Chondrocyte (in vitro differentiated cells): ENCODE data around the gene CD47. TPM values are rescaled to one million over a fixed set of nuclear protein-coding genes. Genes with fewer than 3 reads are reported as not detected.

Experiments
- DNase-seq: peaks from one replicate; pipeline ENCODE4 v3.0.0; 2021; ENCODE audit warnings: mixed read lengths, low spot score
- H3K27ac Mint-ChIP-seq: one replicate; pipeline ENCODE4 v1.8.0; 2021; ENCODE audit warnings: mild to moderate bottlenecking, moderate library complexity, mixed read lengths; ENCODE audit not compliant: unreplicated experiment
- H3K27me3 Mint-ChIP-seq: 2 replicates; pipeline ENCODE4 v1.8.0; 2021; ENCODE audit warnings: low read depth, mixed read lengths
- H3K36me3 Mint-ChIP-seq: 2 replicates; pipeline ENCODE4 v1.8.0; 2021; ENCODE audit warnings: low read depth, mixed read lengths
- H3K4me1 Mint-ChIP-seq: 2 replicates; pipeline ENCODE4 v1.8.0; 2021; ENCODE audit warnings: low read depth, mild to moderate bottlenecking, mixed read lengths
- H3K4me3 Mint-ChIP-seq: one replicate; pipeline ENCODE4 v1.8.0; 2021; ENCODE audit warnings: mild to moderate bottlenecking, moderate library complexity, mixed read lengths; ENCODE audit not compliant: unreplicated experiment
- H3K9me3 Mint-ChIP-seq: 2 replicates; pipeline ENCODE4 v1.8.0; 2021; ENCODE audit warnings: low read depth, mixed read lengths
- total RNA-seq: library from RNA; stranded (reverse); gene quantifications from 3 replicates; pipeline ENCODE4 v1.2.1, GENCODE V29; 2021
- TF ChIP-seq, protein P1 (sequence below): fragments of 200-600 bp; sonication (generic); IDR thresholded peaks from 2 replicates; pipeline ENCODE4 v1.5.0; 2021; ENCODE audit warnings: antibody characterized with exemption, mild to moderate bottlenecking, moderate library complexity

Gene CD47
- total RNA-seq, 1 donor from 2014 or later, result 43.1 TPM

DNA sequence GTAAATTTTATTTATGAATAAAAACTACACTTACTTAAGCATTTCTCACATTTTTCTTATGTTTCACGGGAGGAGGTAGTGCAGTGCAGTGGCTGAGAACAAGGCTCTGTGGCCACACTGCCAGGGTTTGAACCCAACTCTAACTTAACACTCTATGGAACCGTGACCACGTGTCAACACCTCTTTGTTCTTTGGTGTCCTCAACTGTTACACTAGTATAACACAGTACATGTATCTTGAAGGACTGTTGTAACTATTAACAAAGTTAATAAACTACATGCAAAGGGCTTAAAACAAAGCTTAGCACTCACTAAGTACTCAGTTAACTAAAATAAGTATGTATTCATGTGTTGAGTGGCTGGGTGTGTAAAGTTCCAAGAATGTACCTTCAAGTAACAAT lies 19.5 kb downstream of the CD47 start:
- Mint-ChIP-seq H3K9me3 (no peaks in the 10 kb centered on the region), H3K36me3 (peaks cover 3% of the 10 kb centered on the region), H3K27ac (no peak overlapping the region), H3K4me3 (no peak overlapping the region), H3K4me1 (peaks cover 16% of the 10 kb centered on the region), H3K27me3 (no peaks in the 10 kb centered on the region)
- DNase-seq, result no peak
- TF ChIP-seq, protein P1, sequence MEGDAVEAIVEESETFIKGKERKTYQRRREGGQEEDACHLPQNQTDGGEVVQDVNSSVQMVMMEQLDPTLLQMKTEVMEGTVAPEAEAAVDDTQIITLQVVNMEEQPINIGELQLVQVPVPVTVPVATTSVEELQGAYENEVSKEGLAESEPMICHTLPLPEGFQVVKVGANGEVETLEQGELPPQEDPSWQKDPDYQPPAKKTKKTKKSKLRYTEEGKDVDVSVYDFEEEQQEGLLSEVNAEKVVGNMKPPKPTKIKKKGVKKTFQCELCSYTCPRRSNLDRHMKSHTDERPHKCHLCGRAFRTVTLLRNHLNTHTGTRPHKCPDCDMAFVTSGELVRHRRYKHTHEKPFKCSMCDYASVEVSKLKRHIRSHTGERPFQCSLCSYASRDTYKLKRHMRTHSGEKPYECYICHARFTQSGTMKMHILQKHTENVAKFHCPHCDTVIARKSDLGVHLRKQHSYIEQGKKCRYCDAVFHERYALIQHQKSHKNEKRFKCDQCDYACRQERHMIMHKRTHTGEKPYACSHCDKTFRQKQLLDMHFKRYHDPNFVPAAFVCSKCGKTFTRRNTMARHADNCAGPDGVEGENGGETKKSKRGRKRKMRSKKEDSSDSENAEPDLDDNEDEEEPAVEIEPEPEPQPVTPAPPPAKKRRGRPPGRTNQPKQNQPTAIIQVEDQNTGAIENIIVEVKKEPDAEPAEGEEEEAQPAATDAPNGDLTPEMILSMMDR, result no peak

DNA sequence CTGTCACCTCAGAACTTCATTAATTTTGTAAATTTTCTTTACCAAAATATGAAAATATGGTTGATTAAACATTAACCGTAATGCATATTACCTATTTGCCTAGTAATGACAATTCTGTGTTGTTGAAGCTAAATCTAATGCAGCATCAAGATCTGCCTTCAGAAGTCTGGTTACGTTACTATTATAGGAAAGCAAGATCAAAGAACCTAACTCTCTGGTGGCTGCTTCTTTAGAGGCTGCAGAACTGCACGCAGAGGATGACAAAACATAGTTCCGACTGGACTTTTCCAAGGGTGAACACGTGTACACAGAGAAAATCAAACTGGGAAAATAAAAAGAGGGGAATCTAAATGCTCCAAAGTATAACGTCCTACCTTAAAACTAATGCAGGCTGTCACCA lies 20.5 kb downstream of the CD47 start:
- no peaks in the 10 kb centered on the region for H3K9me3 Mint-ChIP-seq
- H3K27ac Mint-ChIP-seq, result no peak overlapping the region
- peaks cover 7% of the 10 kb centered on the region for H3K36me3 Mint-ChIP-seq
- peaks cover 16% of the 10 kb centered on the region for H3K4me1 Mint-ChIP-seq
- no peaks in the 10 kb centered on the region for H3K27me3 Mint-ChIP-seq
- TF ChIP-seq, protein P1, result no peak
- no peak for DNase-seq
- no peak overlapping the region for H3K4me3 Mint-ChIP-seq

DNA sequence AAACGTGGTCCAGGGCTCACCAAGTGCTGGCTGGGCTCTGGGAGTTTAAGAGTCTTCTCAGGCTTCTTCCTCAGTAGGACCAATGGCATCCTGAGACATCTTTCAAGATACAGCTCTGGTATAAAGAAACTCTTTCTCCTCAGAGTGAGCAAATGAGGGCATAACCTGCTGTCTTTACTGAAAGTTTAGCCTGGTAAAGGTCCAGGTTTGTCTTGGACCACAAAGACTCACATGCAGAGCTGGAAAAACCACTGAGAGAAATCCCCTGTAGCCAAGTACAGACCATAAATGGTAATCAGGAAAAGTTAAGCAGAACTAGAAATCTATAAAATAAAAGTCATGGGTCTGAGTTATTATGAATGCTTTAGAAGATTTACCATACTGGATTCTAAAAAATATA lies 23.1 kb downstream of the CD47 start:
- H3K4me3 Mint-ChIP-seq, result no peak overlapping the region
- DNase-seq, result no peak

DNA sequence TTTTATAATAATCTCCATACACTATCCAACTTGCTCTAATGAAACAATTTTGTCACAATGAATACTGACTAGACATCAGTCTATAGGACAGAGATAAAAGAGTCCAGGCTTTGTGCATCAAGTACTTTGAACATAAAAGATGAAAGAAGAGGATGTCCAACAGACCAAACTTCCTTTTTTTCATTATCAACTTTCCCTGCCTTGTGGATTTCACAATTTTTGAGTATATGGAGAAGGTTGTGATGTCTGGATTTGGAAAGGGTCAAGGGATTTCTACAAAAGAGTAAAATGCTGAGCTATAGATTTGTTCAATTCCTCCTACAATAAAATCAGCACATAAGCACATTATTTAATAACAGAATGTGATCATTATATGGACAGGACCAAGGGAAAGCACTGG lies 25.7 kb downstream of the CD47 start:
- Mint-ChIP-seq H3K4me1 (peaks cover 16% of the 10 kb centered on the region), H3K9me3 (no peaks in the 10 kb centered on the region), H3K36me3 (peaks cover 15% of the 10 kb centered on the region), H3K27ac (no peak overlapping the region), H3K27me3 (no peaks in the 10 kb centered on the region), H3K4me3 (no peak overlapping the region)
- TF ChIP-seq, protein P1, result no peak
- DNase-seq, result no peak

More for the DNA sequence above, 23.1 kb downstream of the CD47 start:
- Mint-ChIP-seq H3K27ac (no peak overlapping the region), H3K9me3 (no peaks in the 10 kb centered on the region), H3K36me3 (peaks cover 10% of the 10 kb centered on the region), H3K4me1 (peaks cover 16% of the 10 kb centered on the region), H3K27me3 (no peaks in the 10 kb centered on the region)
- TF ChIP-seq, protein P1, result no peak

DNA sequence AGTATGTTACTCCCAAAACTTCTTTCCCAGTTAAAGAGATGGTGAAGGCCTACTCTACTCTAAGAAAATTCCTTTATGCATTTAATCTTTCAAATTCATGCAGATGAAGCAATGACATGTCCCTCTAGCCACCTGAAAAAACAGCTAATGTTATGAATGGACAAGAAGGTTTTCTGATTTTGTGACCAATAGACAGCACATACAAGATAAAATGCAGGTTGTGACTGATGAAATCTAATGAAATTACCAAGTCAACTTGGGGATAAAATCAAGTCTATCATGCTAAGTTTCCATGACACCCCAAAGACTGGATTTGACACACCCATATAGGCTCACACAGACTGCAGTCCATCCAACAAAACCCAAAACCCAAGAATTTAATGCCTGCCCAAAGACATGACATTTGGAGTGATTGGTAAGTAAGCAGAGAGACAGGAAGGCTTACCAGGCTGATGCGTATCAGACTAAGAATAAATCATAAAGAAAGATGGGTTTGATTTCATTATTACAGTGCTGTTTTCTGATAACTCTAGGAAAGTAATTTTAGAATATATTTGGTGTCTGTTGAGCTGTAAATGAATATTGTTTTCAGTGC lies 26.4 kb downstream of the CD47 start:
- Mint-ChIP-seq H3K4me1 (peaks cover 16% of the 10 kb centered on the region), H3K9me3 (no peaks in the 10 kb centered on the region), H3K27ac (no peak overlapping the region), H3K4me3 (no peak overlapping the region), H3K27me3 (no peaks in the 10 kb centered on the region), H3K36me3 (peaks cover 21% of the 10 kb centered on the region)
- no peak for DNase-seq
- TF ChIP-seq, protein P1, result no peak
